SK-N-SH (cell line): ENCODE results near the gene ZNF414. TPM values are rescaled to one million over a fixed set of nuclear protein-coding genes. Genes with fewer than 3 reads are reported as not detected.

ENCODE experiments used
- CTCF ChIA-PET: fragments of 300-600, 350-600 bp; formaldehyde crosslinking; extraction: SDS; loops from one replicate; lab custom pipeline; 2021; lab: Yijun Ruan, JAX
- POLR2A ChIA-PET: fragments of 350-600 bp; sonication (Branson Sonifier 250); formaldehyde crosslinking; extraction: SDS; loops from one replicate; lab custom pipeline; 2020; ENCODE audit warnings: antibody characterized with exemption, inconsistent platforms; lab: Yijun Ruan, JAX
- DNase-seq: peaks from one replicate; pipeline ENCODE4 v3.0.0; 2012
- H2AFZ ChIP-seq: fragments of 200-600 bp; sonication (generic); 2 replicates; pipeline ENCODE4 v1.8.1; 2016; ENCODE audit warnings: antibody characterized with exemption, mild to moderate bottlenecking, low read depth
- H3F3A ChIP-seq: fragments of 200-600 bp; sonication (generic); replicated peaks from 2 replicates; pipeline ENCODE3; 2016; ENCODE audit warnings: antibody characterized with exemption, mild to moderate bottlenecking; ENCODE audit not compliant: insufficient read depth
- H3K27ac ChIP-seq, 2 experiments: fragments of 200-500 bp in 1 of 2; fragments of 200-600 bp in 1 of 2; sonication (Bioruptor generic) in 1 of 2; sonication (generic), shearing (Covaris generic) in 1 of 2; 2 replicates each; pipeline versions ENCODE4 v1.5.1 to v1.6.1; 2014 to 2016; ENCODE audit warnings: low read depth in 2 of 2, inconsistent platforms in 1 of 2, low read length in 1 of 2, mild to moderate bottlenecking in 1 of 2, mixed read lengths in 1 of 2
- H3K27me3 ChIP-seq: fragments of 200-600 bp; sonication (generic), shearing (Covaris generic); 2 replicates; pipeline ENCODE4 v1.6.1; 2016; ENCODE audit warnings: mixed run types; ENCODE audit not compliant: insufficient read depth
- H3K36me3 ChIP-seq, 2 experiments: fragments of 200-500 bp in 1 of 2; fragments of 200-600 bp in 1 of 2; sonication (Bioruptor generic) in 1 of 2; sonication (generic) in 1 of 2; replicated peaks in 1 of 2; 2 replicates each; pipeline versions ENCODE3 to v1.5.1; 2014 to 2016; ENCODE audit warnings: low read length in 1 of 2, mild to moderate bottlenecking in 1 of 2; ENCODE audit not compliant: insufficient read depth in 2 of 2, control insufficient read depth in 1 of 2
- H3K4me1 ChIP-seq, 2 experiments: fragments of 200-500 bp in 1 of 2; fragments of 200-600 bp in 1 of 2; sonication (Bioruptor generic) in 1 of 2; sonication (generic), shearing (Covaris generic) in 1 of 2; 2 replicates each; pipeline versions ENCODE4 v1.5.1 to v1.6.1; 2014 to 2016; ENCODE audit warnings: low read depth in 1 of 2, low read length in 1 of 2, mixed run types in 1 of 2; ENCODE audit not compliant: insufficient read depth in 2 of 2, control insufficient read depth in 1 of 2
- H3K4me2 ChIP-seq: fragments of 200-600 bp; sonication (generic), shearing (Covaris generic); 2 replicates; pipeline ENCODE4 v1.6.1; 2017; ENCODE audit warnings: mixed run types
- H3K4me3 ChIP-seq, 2 experiments: fragments of 200-500 bp in 1 of 2; fragments of 200-600 bp in 1 of 2; sonication (Bioruptor generic) in 1 of 2; sonication (generic), shearing (Covaris generic) in 1 of 2; 2 replicates each; pipeline versions ENCODE4 v1.5.1 to v1.8.1; 2014 to 2016; ENCODE audit warnings: low read depth in 2 of 2, inconsistent platforms in 1 of 2, low read length in 1 of 2, mild to moderate bottlenecking in 1 of 2, mixed read lengths in 1 of 2, moderate library complexity in 1 of 2
- H3K79me2 ChIP-seq: fragments of 200-600 bp; sonication (generic); 2 replicates; pipeline ENCODE4 v1.8.1; 2017; ENCODE audit warnings: mild to moderate bottlenecking; ENCODE audit not compliant: insufficient read depth
- H3K9ac ChIP-seq: fragments of 200-600 bp; sonication (generic); 2 replicates; pipeline ENCODE4 v1.6.1; 2017; ENCODE audit warnings: mixed run types
- H3K9me2 ChIP-seq: fragments of 200-600 bp; sonication (generic); 2 replicates; pipeline ENCODE4 v1.6.1; 2017; ENCODE audit warnings: mixed run types
- H3K9me3 ChIP-seq: fragments of 200-600 bp; sonication (generic); 2 replicates; pipeline ENCODE4 v1.6.1; 2017; ENCODE audit warnings: mixed run types, mild to moderate bottlenecking, moderate library complexity
- H4K20me1 ChIP-seq: fragments of 200-600 bp; sonication (generic); 2 replicates; pipeline ENCODE4 v1.6.1; 2017; ENCODE audit warnings: mild to moderate bottlenecking, mixed run types; ENCODE audit not compliant: insufficient read depth
- CHD2 ChIP-seq: fragments of 150-350 bp; IDR thresholded peaks from 2 replicates; pipeline ENCODE4 v1.6.1; 2018; ENCODE audit warnings: low read length; ENCODE audit not compliant: partially characterized antibody
- CTCF ChIP-seq: fragments of 200-600 bp; sonication (generic); IDR thresholded peaks from 2 replicates; pipeline ENCODE4 v1.6.1; 2017; ENCODE audit warnings: antibody characterized with exemption, mild to moderate bottlenecking, moderate library complexity
- ELF1 ChIP-seq: IDR thresholded peaks from 2 replicates; pipeline ENCODE4 v1.4.0; 2012
- EP300 ChIP-seq, 2 experiments: IDR thresholded peaks; 2 replicates each; pipeline versions ENCODE4 v1.4.0 to v1.6.1; 2012; ENCODE audit warnings: borderline replicate concordance in 1 of 2, low read depth in 1 of 2, low read length in 1 of 2
- EZH2phosphoT487 ChIP-seq: fragments of 200-600 bp; sonication (generic); IDR thresholded peaks from 2 replicates; pipeline ENCODE4 v1.6.1; 2017; ENCODE audit warnings: low read depth, mixed run types, mild to moderate bottlenecking, antibody characterized with exemption, moderate library complexity, borderline replicate concordance
- FOXM1 ChIP-seq: IDR thresholded peaks from 2 replicates; pipeline ENCODE4 v1.4.0; 2012; ENCODE audit warnings: low read depth, mild to moderate bottlenecking
- GATA2 ChIP-seq: sonication (generic); formaldehyde crosslinking; IDR thresholded peaks from 2 replicates; pipeline ENCODE4 v1.5.0; 2020; ENCODE audit warnings: mild to moderate bottlenecking, missing genetic modification reagents
- MXI1 ChIP-seq: IDR thresholded peaks from 2 replicates; pipeline ENCODE4 v1.6.1; 2012; ENCODE audit warnings: mild to moderate bottlenecking, low read depth, low read length, improper control_type of control experiment
- NFIC ChIP-seq: IDR thresholded peaks from 2 replicates; pipeline ENCODE4 v1.4.0; 2012; ENCODE audit warnings: borderline replicate concordance
- RAD21 ChIP-seq: IDR thresholded peaks from 2 replicates; pipeline ENCODE4 v1.6.1; 2012; ENCODE audit warnings: mild to moderate bottlenecking, low read length
- RCOR1 ChIP-seq: fragments of 150-350 bp; IDR thresholded peaks from 2 replicates; pipeline ENCODE4 v1.6.1; 2017; ENCODE audit warnings: antibody characterized with exemption, low read length
- SIN3A ChIP-seq: IDR thresholded peaks from 2 replicates; pipeline ENCODE4 v1.6.1; 2012; ENCODE audit warnings: low read depth, mild to moderate bottlenecking, low read length, moderate library complexity, borderline replicate concordance
- SMC3 ChIP-seq: IDR thresholded peaks from 2 replicates; pipeline ENCODE4 v1.6.1; 2012; ENCODE audit warnings: low read depth, low read length, improper control_type of control experiment
- TCF12 ChIP-seq: IDR thresholded peaks from 2 replicates; pipeline ENCODE4 v1.4.0; 2012
- TEAD4 ChIP-seq: IDR thresholded peaks from 2 replicates; pipeline ENCODE4 v1.4.0; 2012; ENCODE audit warnings: mild to moderate bottlenecking, borderline replicate concordance; ENCODE audit not compliant: insufficient read depth
- USF2 ChIP-seq: fragments of 150-350 bp; IDR thresholded peaks from 2 replicates; pipeline ENCODE4 v1.6.1; 2017; ENCODE audit warnings: antibody characterized with exemption, low read length, low read depth, borderline replicate concordance
- ZBTB33 ChIP-seq: IDR thresholded peaks from 2 replicates; pipeline ENCODE4 v1.4.0; 2012; ENCODE audit warnings: low read depth, borderline replicate concordance
- WGBS: methylation state at CpG from one replicate; pipeline ENCODE4 v1.1.6; 2017; ENCODE audit warnings: low lambda C conversion rate; 5-methylcytosine and 5-hydroxymethylcytosine counted together
- polyA plus RNA-seq, 3 experiments: library from polyadenylated mRNA; depleted of rRNA; stranded (reverse); fragments of >200 nt; gene quantifications; 2 replicates each; pipeline ENCODE4 v1.2.3, GENCODE V29; 2012

Gene ZNF414
- polyA plus RNA-seq, 1 of the 3 experiments (the other 2 are of a cell fraction): 17.0 TPM

GRCh38 chr19:8490873-8491272 is 23.1 kb downstream of the ZNF414 start (continued):
- no peak for TF ChIP-seq ZBTB33
- TF ChIP-seq, all 33 proteins: peak for 0

GRCh38 chr19:8490395-8490760 is 23.6 kb downstream of the ZNF414 start:
- Histone ChIP-seq H3K9me2 (no peaks in the 10 kb centered on the region), H4K20me1 (peaks cover 14% of the 10 kb centered on the region; the same call in 1 of the 2 replicates), H3K79me2 (peaks cover under 1% of the 10 kb centered on the region; the same call in 1 of the 2 replicates), H3K4me1 (no peaks in the 10 kb centered on the region), H3K4me3 (no peak overlapping the region), H3K27ac (no peak overlapping the region), H3K4me2 (no peak overlapping the region), H3K9me3 (no peaks in the 10 kb centered on the region), H2AFZ (no peak overlapping the region), H3F3A (no peaks in the 10 kb centered on the region), H3K36me3 (peaks cover 12 to 40% of the 10 kb centered on the region in 2 experiments), H3K9ac (no peak overlapping the region), H3K27me3 (no peaks in the 10 kb centered on the region)
- no peak for TF ChIP-seq CTCF
- TF ChIP-seq NFIC: no peak
- TF ChIP-seq FOXM1: no peak
- no peak for TF ChIP-seq TEAD4
- no peak for TF ChIP-seq SIN3A
- no peak for TF ChIP-seq TCF12
- no peak for TF ChIP-seq EZH2phosphoT487
- TF ChIP-seq RAD21: no peak
- no peak for TF ChIP-seq ELF1
- TF ChIP-seq EP300 (IDR thresholded peaks at IDR 0.05; ENCODE audit: borderline replicate concordance in 1 of 2, low read depth in 1 of 2, low read length in 1 of 2): no peak
- TF ChIP-seq MXI1: no peak
- no peak for TF ChIP-seq GATA2 (CRISPR knock-in tag)
- TF ChIP-seq CHD2: no peak
- TF ChIP-seq SMC3: no peak
- no peak for TF ChIP-seq RCOR1
- TF ChIP-seq USF2: no peak
- ChIA-PET CTCF (interaction anchor here (2.4 kb wide), 1 partner anchor 136 kb away, joined by 9 read pairs; no protein-coding TSS in a partner anchor), POLR2A (no interaction called here)
- DNase-seq: no peak
- no CpG with 5 or more reads among the region's 24 CpGs for WGBS
